Activated naive CD4-positive, alpha-beta T cell treated with anti-CD3 and anti-CD28 coated beads, Interleukin-2, amount 50 U/mL, for 24 hours (primary cell): Measurements from ENCODE around the gene CD4.

Experiments
- H3K27ac Mint-ChIP-seq: one replicate; pipeline ENCODE4 v1.8.0; 2021; ENCODE audit warnings: mild to moderate bottlenecking, mixed read lengths
- H3K27me3 Mint-ChIP-seq: one replicate; pipeline ENCODE4 v1.8.0; 2021; ENCODE audit warnings: mixed read lengths
- H3K36me3 Mint-ChIP-seq: one replicate; pipeline ENCODE4 v1.8.0; 2021; ENCODE audit warnings: mixed read lengths
- H3K4me1 Mint-ChIP-seq: one replicate; pipeline ENCODE4 v1.8.0; 2021; ENCODE audit warnings: mixed read lengths
- H3K4me3 Mint-ChIP-seq: one replicate; pipeline ENCODE4 v1.8.0; 2021; ENCODE audit warnings: mild to moderate bottlenecking, mixed read lengths
- H3K9me3 Mint-ChIP-seq: one replicate; pipeline ENCODE4 v1.8.0; 2021; ENCODE audit warnings: mixed read lengths

Gene CD4

DNA sequence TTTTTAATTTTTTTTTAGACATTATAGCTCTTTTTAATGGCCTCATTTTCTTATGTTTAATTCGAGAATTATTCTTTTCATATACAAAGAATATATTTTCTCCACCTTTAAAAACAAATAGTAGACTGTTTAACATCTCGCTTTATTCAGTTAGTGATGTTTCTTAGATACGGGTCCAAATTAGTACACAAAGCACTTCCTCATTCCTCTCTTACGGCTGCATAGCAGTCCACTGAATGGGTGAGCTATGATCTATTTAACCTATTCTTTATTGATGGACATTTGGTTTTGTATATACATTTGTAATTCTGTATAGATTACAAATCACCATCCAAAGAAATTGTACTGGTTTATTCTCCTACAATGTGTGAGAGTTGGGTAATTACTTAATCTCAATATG, 24.0 kb downstream of the CD4 start:
- Mint-ChIP-seq H3K9me3 (no peaks in the 10 kb centered on the region), H3K27ac (no peak overlapping the region), H3K36me3 (peaks cover 10% of the 10 kb centered on the region), H3K4me1 (peaks cover 26% of the 10 kb centered on the region), H3K27me3 (no peaks in the 10 kb centered on the region), H3K4me3 (no peak overlapping the region)

DNA sequence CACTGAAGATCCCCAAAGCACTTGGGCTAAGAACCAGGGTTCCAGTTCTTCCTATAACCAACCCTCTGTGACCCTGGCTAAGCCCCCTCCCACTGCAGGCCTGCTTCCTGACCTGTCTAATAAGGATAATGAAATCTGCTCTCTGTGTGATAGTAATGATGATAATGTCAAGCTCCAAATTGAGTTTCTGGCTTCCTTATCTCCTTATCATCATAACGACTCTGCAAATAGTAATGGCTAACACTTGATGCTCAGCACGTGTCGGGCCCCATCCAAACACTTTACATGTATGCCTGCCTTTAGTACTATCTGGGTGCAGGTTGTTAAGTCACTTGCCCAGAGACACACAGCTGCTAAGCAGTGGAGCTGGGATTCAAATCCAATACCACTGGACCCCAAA, 27.3 kb downstream of the CD4 start:
- Mint-ChIP-seq H3K4me1 (peaks cover 16% of the 10 kb centered on the region), H3K36me3 (peaks cover 5% of the 10 kb centered on the region), H3K4me3 (no peak overlapping the region), H3K27ac (peak overlapping the region; percentile 17), H3K9me3 (no peaks in the 10 kb centered on the region), H3K27me3 (no peaks in the 10 kb centered on the region)

DNA sequence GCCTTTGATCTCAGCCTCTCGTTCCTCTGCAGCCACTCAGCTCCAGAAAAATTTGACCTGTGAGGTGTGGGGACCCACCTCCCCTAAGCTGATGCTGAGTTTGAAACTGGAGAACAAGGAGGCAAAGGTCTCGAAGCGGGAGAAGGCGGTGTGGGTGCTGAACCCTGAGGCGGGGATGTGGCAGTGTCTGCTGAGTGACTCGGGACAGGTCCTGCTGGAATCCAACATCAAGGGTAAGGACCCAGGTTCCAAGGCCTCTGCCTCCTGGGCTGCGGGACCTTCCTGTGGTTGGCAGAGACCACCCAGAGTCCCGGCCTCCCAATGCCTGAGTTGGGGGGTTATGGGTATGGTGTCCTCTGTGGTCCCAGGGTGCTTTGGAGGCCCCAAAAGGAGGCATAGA, 27.8 kb downstream of the CD4 start:
- Mint-ChIP-seq H3K9me3 (no peaks in the 10 kb centered on the region), H3K27ac (peak overlapping the region; percentile 41), H3K27me3 (no peaks in the 10 kb centered on the region), H3K4me1 (peaks cover 19% of the 10 kb centered on the region), H3K36me3 (peaks cover 5% of the 10 kb centered on the region), H3K4me3 (no peak overlapping the region)

DNA sequence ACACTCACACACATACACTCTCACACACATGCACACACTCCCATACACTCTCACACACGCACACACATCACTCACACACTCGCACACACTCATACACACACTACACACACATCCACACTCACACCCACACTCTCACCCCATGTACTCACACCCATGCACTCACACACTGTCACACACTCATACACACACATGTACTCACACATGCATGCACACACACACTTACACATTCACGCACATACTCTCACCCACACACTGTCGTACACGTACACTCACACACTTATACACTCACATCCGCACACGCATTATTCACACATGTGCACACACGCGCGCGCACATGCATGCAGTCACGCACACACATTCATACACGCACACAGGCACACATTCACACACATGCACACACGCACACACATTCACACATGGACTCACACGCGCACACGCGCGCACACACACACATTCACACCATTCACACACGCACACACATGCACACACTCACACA, 28.4 kb downstream of the CD4 start:
- no peaks in the 10 kb centered on the region for H3K9me3 Mint-ChIP-seq
- H3K27me3 Mint-ChIP-seq, result no peaks in the 10 kb centered on the region
- H3K4me1 Mint-ChIP-seq, result peaks cover 20% of the 10 kb centered on the region
- H3K27ac Mint-ChIP-seq, result peak overlapping the region; percentile 6
- no peak overlapping the region for H3K4me3 Mint-ChIP-seq
- H3K36me3 Mint-ChIP-seq, result peaks cover 5% of the 10 kb centered on the region

DNA sequence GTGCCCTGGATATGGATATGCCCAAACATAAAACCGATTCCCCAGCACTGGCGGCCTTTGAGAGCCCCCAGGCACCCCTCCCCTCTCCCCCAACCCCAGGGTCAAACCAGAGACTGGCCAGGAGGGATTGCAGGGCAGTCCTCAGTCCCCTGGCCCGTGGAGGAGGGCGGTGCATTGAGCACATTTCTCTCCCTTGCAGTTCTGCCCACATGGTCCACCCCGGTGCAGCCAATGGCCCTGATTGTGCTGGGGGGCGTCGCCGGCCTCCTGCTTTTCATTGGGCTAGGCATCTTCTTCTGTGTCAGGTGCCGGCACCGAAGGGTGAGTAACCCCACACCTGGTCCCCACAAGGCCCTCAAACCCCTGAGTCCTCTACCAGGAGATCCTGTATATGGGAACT, 28.9 kb downstream of the CD4 start:
- Mint-ChIP-seq H3K27me3 (peaks cover 2% of the 10 kb centered on the region), H3K4me3 (no peak overlapping the region), H3K4me1 (peaks cover 20% of the 10 kb centered on the region), H3K9me3 (no peaks in the 10 kb centered on the region), H3K27ac (no peak overlapping the region), H3K36me3 (peaks cover 5% of the 10 kb centered on the region)

DNA sequence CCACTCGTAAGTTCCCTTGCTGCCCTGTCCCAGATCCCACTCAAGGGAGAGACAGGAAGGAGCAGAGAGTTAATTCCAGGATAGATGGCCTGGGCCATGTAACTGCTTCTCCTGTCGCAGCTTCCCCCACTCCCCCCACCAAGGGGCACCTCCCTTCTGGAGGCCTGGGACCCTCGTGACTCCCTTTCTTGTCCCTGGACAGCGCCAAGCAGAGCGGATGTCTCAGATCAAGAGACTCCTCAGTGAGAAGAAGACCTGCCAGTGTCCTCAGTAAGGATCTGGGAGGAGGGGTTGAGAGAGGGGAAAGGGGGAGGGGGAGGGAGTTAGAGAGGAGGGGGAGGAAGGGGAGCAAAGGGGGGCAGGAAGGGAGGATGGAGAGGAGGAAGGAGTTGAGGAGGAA, 29.3 kb downstream of the CD4 start:
- H3K9me3 Mint-ChIP-seq, result no peaks in the 10 kb centered on the region
- peaks cover 5% of the 10 kb centered on the region for H3K36me3 Mint-ChIP-seq
- H3K27me3 Mint-ChIP-seq, result peaks cover 2% of the 10 kb centered on the region
- no peak overlapping the region for H3K27ac Mint-ChIP-seq
- H3K4me1 Mint-ChIP-seq, result peaks cover 16% of the 10 kb centered on the region
- no peak overlapping the region for H3K4me3 Mint-ChIP-seq

DNA sequence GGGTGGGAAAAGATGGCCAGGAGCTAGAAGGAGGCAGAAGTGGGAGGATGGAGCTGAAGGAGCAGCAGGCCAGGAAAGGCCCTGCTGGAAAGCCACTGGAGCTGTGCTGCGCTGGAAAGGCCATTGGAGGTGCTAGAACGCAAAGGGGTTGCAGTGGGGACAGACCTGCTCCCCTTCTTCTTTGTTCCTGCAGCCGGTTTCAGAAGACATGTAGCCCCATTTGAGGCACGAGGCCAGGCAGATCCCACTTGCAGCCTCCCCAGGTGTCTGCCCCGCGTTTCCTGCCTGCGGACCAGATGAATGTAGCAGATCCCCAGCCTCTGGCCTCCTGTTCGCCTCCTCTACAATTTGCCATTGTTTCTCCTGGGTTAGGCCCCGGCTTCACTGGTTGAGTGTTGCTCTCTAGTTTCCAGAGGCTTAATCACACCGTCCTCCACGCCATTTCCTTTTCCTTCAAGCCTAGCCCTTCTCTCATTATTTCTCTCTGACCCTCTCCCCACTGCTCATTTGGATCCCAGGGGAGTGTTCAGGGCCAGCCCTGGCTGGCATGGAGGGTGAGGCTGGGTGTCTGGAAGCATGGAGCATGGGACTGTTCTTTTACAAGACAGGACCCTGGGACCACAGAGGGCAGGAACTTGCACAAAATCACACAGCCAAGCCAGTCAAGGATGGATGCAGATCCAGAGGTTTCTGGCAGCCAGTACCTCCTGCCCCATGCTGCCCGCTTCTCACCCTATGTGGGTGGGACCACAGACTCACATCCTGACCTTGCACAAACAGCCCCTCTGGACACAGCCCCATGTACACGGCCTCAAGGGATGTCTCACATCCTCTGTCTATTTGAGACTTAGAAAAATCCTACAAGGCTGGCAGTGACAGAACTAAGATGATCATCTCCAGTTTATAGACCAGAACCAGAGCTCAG, 30.0 kb downstream of the CD4 start:
- H3K9me3 Mint-ChIP-seq, result no peaks in the 10 kb centered on the region
- no peak overlapping the region for H3K27ac Mint-ChIP-seq
- no peak overlapping the region for H3K4me3 Mint-ChIP-seq
- peaks cover 5% of the 10 kb centered on the region for H3K36me3 Mint-ChIP-seq
- peaks cover 14% of the 10 kb centered on the region for H3K4me1 Mint-ChIP-seq
- peaks cover 2% of the 10 kb centered on the region for H3K27me3 Mint-ChIP-seq

DNA sequence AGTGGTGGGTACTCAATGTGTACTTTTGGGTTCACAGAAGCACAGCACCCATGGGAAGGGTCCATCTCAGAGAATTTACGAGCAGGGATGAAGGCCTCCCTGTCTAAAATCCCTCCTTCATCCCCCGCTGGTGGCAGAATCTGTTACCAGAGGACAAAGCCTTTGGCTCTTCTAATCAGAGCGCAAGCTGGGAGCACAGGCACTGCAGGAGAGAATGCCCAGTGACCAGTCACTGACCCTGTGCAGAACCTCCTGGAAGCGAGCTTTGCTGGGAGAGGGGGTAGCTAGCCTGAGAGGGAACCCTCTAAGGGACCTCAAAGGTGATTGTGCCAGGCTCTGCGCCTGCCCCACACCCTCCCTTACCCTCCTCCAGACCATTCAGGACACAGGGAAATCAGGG, 30.8 kb downstream of the CD4 start:
- H3K9me3 Mint-ChIP-seq, result no peaks in the 10 kb centered on the region
- no peak overlapping the region for H3K27ac Mint-ChIP-seq
- H3K4me1 Mint-ChIP-seq, result peaks cover 14% of the 10 kb centered on the region
- peaks cover 3% of the 10 kb centered on the region for H3K27me3 Mint-ChIP-seq
- no peak overlapping the region for H3K4me3 Mint-ChIP-seq
- peaks cover 5% of the 10 kb centered on the region for H3K36me3 Mint-ChIP-seq

DNA sequence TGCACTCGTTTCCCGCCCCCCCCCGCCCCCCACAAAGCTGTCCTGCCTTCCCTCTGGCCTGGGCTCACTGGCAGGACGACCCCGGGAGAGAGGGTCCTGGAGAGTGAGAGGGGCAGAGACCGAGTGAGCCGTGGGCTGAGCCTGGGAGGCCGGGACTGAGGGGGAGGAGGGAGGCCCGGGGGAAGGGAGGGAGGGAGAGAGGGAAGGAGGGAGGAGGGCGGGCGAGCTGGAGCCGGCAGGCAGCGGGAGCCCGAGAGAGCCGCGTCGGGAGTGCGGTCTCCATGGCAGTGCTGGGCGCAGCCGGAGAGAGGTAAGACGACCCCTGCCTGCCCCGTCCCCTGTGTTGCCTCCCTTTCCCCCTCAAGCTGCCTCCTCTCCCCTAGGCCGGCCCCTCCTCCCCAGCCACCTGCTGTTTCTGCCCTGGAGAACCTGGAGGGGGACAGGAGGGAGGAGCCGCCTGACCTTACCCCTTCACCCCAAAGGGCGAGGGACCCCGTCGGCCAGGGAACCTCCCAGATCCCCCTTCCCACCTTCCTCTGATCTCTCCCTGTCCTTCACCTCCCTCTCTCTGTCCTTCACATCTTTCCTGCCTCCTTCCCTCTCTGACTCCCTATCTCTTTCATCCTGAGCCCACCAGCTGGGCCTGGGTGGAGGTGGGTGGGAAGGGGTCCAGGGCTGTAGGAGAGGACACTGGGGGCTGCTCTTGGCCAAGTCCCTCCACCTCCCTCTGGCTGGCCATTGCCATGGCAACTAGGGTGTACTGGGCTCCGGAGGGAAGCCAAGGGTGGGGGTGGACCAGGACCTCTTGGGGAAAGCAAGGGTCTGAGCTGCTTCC, 32.5 kb downstream of the CD4 start, which contains the start of gene GPR162:
TSS of gene GPR162 (plus strand) at position 231 of the 835 bp plus-strand sequence. CDS start 2,078 bp downstream, outside the sequence.
- Mint-ChIP-seq H3K27me3 (peaks cover 7% of the 10 kb centered on the region), H3K4me3 (peak within 1 kb of the TSS; percentile 72), H3K9me3 (no peaks in the 10 kb centered on the region), H3K27ac (peak within 1 kb of the TSS; percentile 65), H3K4me1 (peaks cover 19% of the 10 kb centered on the region), H3K36me3 (peaks cover 5% of the 10 kb centered on the region)

DNA sequence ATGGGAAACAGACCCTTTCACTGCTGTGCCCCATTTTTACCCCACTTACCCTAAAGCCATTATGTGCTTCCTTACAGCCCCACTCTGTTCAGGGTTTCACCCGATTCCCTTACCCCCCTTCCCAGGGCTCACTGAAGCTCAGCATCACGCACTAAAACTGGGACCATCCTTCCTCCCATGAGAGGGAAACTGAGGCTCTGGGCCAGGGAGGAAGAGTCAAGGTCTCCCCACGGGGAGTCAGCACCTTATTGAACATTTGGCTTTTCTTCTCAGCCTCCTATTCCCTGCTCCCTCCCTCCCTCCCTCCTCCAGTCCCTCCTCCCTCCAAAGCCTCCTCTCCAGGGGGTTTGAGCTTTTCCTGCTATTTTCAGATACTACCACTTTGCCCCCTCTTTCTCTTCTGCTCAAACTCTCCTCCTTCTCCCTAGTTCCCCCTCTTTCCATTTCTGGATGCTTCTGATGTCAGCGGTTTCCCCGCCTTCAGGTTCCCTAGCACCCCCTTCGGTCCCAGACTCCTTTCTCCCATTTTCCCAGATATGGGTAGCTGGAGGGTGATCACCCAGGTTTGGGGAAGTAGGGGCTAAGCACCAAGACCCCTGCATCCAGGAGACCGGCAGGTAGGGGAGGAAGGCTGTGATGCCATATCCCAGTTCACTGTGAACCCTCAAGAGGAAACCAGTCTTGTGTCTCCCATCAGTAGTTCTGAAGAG, 33.3 kb downstream of the CD4 start:
- no peaks in the 10 kb centered on the region for H3K9me3 Mint-ChIP-seq
- peaks cover 24% of the 10 kb centered on the region for H3K4me1 Mint-ChIP-seq
- H3K27me3 Mint-ChIP-seq, result peaks cover 7% of the 10 kb centered on the region
- H3K4me3 Mint-ChIP-seq, result peak overlapping the region; percentile 62
- H3K27ac Mint-ChIP-seq, result peak overlapping the region; percentile 65
- H3K36me3 Mint-ChIP-seq, result peaks cover 4% of the 10 kb centered on the region

DNA sequence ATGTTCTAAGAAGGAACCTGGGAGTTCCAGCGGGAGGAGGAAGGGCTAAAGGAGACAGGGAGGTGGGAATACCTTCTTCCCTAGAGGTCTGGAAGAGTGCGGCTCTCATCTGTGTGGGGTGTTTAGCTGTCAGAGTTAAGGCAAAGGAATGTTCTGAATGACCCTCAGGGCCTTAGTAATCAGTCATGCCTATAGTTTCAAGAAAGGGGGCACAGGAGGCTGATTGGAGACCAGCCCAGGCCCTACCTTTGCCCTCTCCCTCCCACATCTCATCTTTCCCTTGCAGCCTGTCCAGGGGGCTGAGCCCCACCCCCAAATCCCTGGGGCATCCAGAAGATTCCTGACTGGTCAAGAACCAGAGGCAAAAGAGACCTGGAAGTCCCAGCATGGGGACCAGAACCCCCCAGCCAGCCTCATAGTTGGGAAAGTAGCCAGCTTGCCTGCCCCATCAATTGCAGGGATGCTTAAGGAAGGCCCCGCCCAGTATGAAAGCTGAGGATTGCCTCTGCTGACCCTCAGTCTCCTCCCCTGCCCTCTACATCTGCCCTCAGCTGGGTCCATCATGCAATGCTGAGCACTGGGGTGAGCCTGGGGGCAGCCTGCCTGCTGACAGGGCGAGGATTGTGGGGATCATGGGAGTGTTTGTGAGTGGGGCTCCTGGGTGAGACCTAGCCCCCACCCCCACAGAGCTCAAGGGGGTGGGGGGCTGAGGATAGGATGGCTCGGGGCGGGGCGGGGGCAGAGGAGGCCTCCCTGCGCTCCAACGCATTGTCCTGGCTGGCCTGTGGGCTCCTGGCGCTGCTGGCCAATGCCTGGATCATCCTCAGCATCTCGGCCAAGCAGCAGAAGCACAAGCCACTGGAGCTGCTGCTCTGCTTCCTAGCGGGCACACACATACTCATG, 34.1 kb downstream of the CD4 start:
- Mint-ChIP-seq H3K36me3 (no peaks in the 10 kb centered on the region), H3K4me1 (peaks cover 29% of the 10 kb centered on the region), H3K9me3 (no peaks in the 10 kb centered on the region), H3K4me3 (no peak overlapping the region), H3K27ac (no peak overlapping the region), H3K27me3 (peaks cover 7% of the 10 kb centered on the region)

DNA sequence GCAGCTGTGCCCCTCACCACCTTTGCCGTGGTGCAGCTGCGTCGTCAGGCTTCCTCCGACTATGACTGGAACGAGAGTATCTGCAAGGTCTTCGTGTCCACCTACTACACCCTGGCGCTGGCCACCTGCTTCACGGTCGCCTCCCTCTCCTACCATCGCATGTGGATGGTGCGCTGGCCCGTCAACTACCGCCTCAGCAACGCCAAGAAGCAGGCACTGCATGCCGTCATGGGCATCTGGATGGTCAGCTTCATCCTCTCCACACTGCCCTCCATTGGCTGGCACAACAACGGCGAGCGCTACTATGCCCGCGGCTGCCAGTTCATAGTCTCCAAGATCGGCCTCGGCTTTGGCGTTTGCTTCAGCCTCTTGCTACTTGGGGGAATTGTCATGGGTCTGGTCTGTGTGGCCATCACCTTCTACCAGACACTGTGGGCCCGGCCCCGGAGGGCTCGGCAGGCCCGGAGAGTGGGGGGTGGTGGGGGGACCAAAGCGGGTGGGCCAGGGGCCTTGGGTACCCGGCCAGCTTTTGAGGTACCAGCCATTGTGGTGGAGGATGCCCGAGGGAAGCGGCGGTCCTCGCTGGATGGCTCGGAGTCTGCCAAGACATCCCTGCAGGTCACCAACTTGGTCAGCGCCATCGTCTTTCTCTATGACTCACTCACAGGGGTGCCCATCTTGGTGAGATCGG, 34.9 kb downstream of the CD4 start:
- Mint-ChIP-seq H3K36me3 (no peaks in the 10 kb centered on the region), H3K9me3 (no peaks in the 10 kb centered on the region), H3K4me1 (peaks cover 34% of the 10 kb centered on the region), H3K4me3 (no peak overlapping the region), H3K27me3 (peaks cover 9% of the 10 kb centered on the region), H3K27ac (no peak overlapping the region)

DNA sequence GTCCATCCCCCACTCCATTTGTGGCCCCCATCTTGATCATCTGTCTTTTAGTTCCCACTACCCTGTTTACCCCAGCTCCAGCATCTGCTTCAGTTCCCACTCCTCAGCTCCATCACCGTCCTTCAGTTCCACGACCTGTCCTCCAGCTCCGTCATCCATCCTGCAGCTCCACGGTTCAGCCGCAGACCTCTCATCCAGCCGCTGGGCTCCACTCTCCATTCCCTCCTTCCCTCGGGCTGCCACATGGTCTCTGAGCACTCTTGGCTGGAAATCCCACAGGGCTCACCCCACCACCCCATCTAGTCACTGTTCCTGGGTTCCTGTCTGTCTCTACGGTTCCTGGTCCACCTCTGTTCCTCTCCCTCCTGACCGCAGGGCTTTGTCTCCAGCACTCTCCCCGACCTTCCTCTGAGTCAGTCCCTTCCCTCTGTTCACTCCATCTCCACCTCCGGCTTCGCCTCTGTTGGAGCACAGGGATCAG, 35.6 kb downstream of the CD4 start:
- Mint-ChIP-seq H3K4me1 (peaks cover 37% of the 10 kb centered on the region), H3K9me3 (no peaks in the 10 kb centered on the region), H3K36me3 (no peaks in the 10 kb centered on the region), H3K27ac (peak overlapping the region; percentile 76), H3K4me3 (no peak overlapping the region), H3K27me3 (peaks cover 9% of the 10 kb centered on the region)
